GM13977 (cell line): ENCODE results near the gene LDLRAD3.

Source experiments
- DNase-seq: peaks from one replicate; pipeline ENCODE4 v3.0.0; 2012; ENCODE audit warnings: low spot score
- in situ Hi-C: fragments of 300-500 bp; cut with MboI; formaldehyde crosslinking; loops from one replicate; pipeline ENCODE4 v1.12.0; 2022; ENCODE audit warnings: low sequenced_read_pairs, low pct_unique_long_range_greater_than_20kb, mixed read lengths, inconsistent platforms; ENCODE audit not compliant: unreplicated experiment
- TF ChIP-seq, protein P1 (sequence below): IDR thresholded peaks from 2 replicates; pipeline ENCODE4 v1.5.1; 2012; ENCODE audit warnings: mild to moderate bottlenecking, control low read depth; ENCODE audit not compliant: insufficient read depth; ENCODE audit errors: extremely low read depth, missing control alignments

The LDLRAD3 gene

DNA sequence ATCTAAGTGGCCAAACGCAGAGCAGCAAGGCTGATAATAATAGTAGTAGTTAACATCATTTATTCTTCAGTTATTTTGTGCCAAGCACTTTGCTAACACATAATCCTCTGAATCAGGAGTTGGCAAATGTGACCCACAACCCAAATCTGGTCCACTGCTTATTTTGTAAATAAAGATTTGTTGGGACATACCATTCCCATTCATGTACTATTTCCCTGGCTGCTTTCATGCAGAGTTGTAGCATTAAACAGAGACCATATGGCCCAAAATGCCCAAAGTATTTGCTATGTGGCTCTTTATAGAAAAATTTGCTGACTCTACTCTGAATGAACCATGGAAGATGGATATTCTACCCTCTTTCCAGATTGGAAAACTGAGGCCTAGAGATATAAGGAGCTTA is 295.0 kb downstream of the LDLRAD3 start:
- in situ Hi-C loops, result no loop called here
- DNase-seq, result no peak
- TF ChIP-seq, protein P1, sequence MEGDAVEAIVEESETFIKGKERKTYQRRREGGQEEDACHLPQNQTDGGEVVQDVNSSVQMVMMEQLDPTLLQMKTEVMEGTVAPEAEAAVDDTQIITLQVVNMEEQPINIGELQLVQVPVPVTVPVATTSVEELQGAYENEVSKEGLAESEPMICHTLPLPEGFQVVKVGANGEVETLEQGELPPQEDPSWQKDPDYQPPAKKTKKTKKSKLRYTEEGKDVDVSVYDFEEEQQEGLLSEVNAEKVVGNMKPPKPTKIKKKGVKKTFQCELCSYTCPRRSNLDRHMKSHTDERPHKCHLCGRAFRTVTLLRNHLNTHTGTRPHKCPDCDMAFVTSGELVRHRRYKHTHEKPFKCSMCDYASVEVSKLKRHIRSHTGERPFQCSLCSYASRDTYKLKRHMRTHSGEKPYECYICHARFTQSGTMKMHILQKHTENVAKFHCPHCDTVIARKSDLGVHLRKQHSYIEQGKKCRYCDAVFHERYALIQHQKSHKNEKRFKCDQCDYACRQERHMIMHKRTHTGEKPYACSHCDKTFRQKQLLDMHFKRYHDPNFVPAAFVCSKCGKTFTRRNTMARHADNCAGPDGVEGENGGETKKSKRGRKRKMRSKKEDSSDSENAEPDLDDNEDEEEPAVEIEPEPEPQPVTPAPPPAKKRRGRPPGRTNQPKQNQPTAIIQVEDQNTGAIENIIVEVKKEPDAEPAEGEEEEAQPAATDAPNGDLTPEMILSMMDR, result no peak

DNA sequence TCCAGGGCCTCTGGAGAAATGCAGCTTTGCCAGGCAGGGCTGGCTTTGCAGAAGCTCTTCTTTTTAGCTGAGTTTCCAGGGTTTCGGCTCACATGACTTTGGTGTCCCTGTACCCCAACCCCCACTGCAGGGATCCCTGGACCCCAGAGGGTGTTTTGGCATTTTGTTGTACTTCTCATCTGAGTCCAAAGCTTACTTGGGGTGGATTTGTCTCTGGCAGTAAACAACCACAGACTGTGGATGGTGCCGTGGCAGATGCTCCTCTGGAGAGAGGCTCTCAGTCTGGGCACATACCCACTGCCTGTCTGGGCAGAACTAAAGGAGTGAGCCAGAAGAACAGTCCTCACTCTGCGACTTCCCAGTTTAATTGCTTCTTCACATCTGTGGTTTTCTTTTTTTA is 295.8 kb downstream of the LDLRAD3 start:
- no peak for DNase-seq
- TF ChIP-seq, protein P1, result no peak
- in situ Hi-C loops, result no loop called here

DNA sequence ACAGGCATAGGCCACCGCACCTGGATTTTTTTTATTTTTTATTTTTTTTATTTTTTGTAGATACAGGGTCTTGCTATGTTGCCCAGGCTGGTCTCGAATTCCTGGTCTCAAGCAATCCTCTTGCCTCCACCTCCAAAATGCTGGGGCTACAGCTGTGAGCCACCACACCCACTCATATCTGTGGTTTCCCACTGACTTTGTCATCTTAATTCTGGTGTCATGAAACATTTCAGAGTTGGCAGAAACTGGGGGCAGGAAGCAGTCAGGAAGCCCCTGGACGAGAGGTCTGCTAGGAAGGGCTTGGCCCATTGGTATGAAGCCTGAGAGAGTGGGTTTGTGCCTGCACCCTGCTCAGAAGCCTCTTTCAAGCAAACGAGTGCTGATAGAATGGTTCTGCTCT is 296.3 kb downstream of the LDLRAD3 start:
- no peak for DNase-seq
- TF ChIP-seq, protein P1, result no peak
- in situ Hi-C loops, result no loop called here

DNA sequence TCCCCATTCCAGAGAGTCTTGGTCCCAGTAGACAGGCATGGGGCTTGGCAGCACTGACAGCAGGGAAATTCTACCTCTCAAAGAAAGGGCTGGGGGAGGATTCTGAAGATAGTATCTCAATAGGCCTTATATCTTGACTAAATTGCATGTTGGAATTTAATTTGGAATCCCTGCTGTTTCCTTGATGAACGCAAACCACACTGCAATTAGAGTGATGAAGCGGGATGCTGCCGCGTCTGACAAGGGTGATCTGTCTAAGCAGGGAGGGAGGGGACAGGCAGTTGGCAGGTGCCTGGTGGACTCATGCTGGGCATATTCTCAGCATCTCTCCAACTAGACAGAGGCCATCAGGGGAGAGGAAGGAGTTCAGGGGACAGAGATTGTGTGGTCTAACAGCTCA is 296.9 kb downstream of the LDLRAD3 start:
- in situ Hi-C loops, result no loop called here
- TF ChIP-seq, protein P1, result no peak
- DNase-seq, result no peak

DNA sequence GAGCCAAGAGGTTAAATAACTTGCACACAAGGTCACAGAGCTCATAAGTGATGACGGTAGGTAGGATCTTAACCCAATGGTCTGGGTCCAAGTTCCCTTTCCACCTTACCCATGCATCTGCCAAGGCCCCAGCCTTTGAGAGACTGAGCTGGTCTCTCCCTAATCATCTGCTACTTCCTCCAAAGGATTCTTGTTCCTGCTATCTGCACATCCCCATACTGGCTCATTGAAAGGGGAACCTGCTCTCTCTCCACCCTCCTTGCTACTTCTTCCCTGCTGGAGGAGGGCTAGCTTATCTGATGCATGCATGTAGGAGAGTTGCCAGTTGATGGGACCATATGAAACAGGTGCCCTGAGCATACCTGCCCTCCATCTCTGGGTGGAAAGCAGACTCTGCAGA is 297.6 kb downstream of the LDLRAD3 start:
- TF ChIP-seq, protein P1, result no peak
- DNase-seq, result no peak
- in situ Hi-C loops, result no loop called here

DNA sequence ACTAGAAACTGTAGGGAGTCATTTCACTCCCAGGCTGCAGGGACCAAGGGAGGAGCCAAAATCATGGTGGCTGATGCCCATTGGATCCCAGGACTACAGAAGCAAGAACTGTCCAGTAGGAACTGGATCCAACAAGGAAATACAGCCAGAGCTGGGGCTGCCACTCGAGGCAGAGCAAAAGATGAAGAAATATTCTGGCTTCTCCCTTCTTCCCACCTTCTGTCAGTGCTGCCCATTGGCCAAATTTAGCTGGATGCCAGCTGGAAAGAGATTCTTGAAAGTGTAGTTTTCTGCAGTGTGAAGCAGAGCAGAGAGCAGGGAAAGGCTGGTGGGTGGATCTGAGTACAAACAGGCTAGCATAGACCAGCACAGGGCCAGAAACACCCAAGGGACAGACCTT is 299.8 kb downstream of the LDLRAD3 start:
- TF ChIP-seq, protein P1, result no peak
- in situ Hi-C loops, result no loop called here
- DNase-seq, result no peak

DNA sequence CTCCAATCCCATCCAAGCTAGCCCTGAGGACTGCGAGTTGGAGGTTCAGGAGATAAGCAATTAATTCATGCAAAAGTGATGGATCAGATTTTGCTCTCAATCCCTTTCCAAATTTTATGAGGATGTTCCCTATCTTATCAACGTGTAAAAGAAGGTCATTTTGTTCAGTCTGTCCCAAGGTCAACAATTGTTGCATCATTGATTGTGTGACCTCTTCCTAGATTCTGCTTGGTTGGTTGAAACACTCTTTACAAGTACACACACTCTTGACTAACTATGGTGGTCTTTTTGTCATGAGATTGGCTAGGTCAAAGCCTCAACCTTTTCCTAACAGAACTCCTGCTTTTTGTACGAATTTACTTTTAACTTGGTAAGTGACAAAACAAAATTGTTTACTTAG is 303.6 kb downstream of the LDLRAD3 start:
- TF ChIP-seq, protein P1, result no peak
- DNase-seq, result no peak
- in situ Hi-C loops, result no loop called here
